ENCODE data around the gene ZNF607. TPM values are rescaled to one million over a fixed set of nuclear protein-coding genes. Genes with fewer than 3 reads are reported as not detected.

Gene ZNF607
- total and polyA plus RNA-seq, 2 donors (not counting 3 experiments of a cell fraction or from before 2014, with no cell fraction given), result 1.3 to 5.2 TPM

GRCh38 chr19:37716140-37716539 lies 3.4 kb downstream of the ZNF607 start:
- no TSS peak for BruUV-seq (replicated peaks)
- TF ChIP-seq CTCF (IDR thresholded peaks at IDR 0.05; ENCODE audit: extremely low read depth in 1 of 2, insufficient read depth in 1 of 2, low read depth in 1 of 2, low read length in 2 of 2) (no peak), FOS (IDR thresholded peaks at IDR 0.05; ENCODE audit: borderline replicate concordance, insufficient read depth, low read length) (no peak), MAX (IDR thresholded peaks at IDR 0.05; ENCODE audit: insufficient read depth, insufficient read length) (no peak), POLR2AphosphoS5 (IDR thresholded peaks at IDR 0.05; ENCODE audit: insufficient read depth, low read depth, low read length) (no peak), POLR2A (IDR thresholded peaks at IDR 0.05; ENCODE audit: low read depth, low read length) (no peak), JUN (IDR thresholded peaks at IDR 0.05; ENCODE audit: borderline replicate concordance, insufficient read depth, insufficient read length, low read depth) (no peak), EZH2 (IDR thresholded peaks at IDR 0.05; ENCODE audit: borderline replicate concordance, low read depth, low read length, severe bottlenecking) (no peak), MYC (IDR thresholded peaks at IDR 0.05; ENCODE audit: low read depth, low read length) (no peak), GATA2 (IDR thresholded peaks at IDR 0.05; ENCODE audit: insufficient read depth, insufficient read length, low read depth, low read length) (no peak)
- dilution Hi-C loops (cut with MboI; ENCODE audit: extremely low pct_ligation_motif_present, low sequenced_read_pairs) (no loop called here), intact Hi-C loops (cut with micrococcal nuclease) (no loop called here)
- H2AFZ ChIP-seq (ENCODE audit: low read depth, low read length), result no peak overlapping the region
- no peak for FAIRE-seq
- no peak overlapping the region for H3K4me2 ChIP-seq (ENCODE audit: insufficient read depth, low read length)
- POLR2A ChIA-PET, result no interaction called here
- H3K79me2 ChIP-seq (ENCODE audit: control insufficient read depth, insufficient read depth, low read length), result no peaks in the 10 kb centered on the region
- H3K4me3 ChIP-seq (replicated peaks in 1 of 3; ENCODE audit: insufficient read depth in 1 of 3, low read depth in 1 of 3, low read length in 3 of 3), result no peak overlapping the region
- no peaks in the 10 kb centered on the region for H3K9me3 ChIP-seq (replicated peaks; ENCODE audit: control insufficient read depth, insufficient read depth, low read length)
- no peak overlapping the region for H3K27ac ChIP-seq (ENCODE audit: insufficient read depth, low read depth, low read length)
- CTCF ChIA-PET, result no interaction called here
- peaks cover 7% of the 10 kb centered on the region for H3K4me1 ChIP-seq (ENCODE audit: control insufficient read depth, extremely low read depth, insufficient read depth, low read length)
- H3K27me3 ChIP-seq (ENCODE audit: control insufficient read depth in 2 of 2, insufficient read depth in 2 of 2, low read length in 2 of 2), result no peaks in the 10 kb centered on the region
- H3K9ac ChIP-seq (replicated peaks; ENCODE audit: extremely low read depth, insufficient read depth, low read length), result no peak overlapping the region
- no peaks in the 10 kb centered on the region for H3K36me3 ChIP-seq (ENCODE audit: control insufficient read depth in 2 of 2, extremely low read depth in 1 of 2, insufficient read depth in 2 of 2, low read length in 2 of 2)
- no peaks in the 10 kb centered on the region for H3K9me1 ChIP-seq (replicated peaks; ENCODE audit: control insufficient read depth, extremely low read depth, insufficient read depth, low read length)
- DNase-seq (ENCODE audit: low read depth, low spot score), result no peak
- no peaks in the 10 kb centered on the region for H4K20me1 ChIP-seq (replicated peaks; ENCODE audit: control insufficient read depth, extremely low read depth, insufficient read depth, low read length)
